HEK293T (cell line): ENCODE measurements around the gene CTXN3.

Experiments used
- BHLHE40 ChIP-seq: fragments of 450-650 bp; IDR thresholded peaks from 2 replicates; pipeline ENCODE4 v1.6.1; 2016; ENCODE audit warnings: mild to moderate bottlenecking, moderate library complexity, borderline replicate concordance
- ELF4 ChIP-seq: fragments of 450-650 bp; IDR thresholded peaks from 2 replicates; pipeline ENCODE4 v1.6.1; 2017; ENCODE audit warnings: antibody characterized with exemption
- FOXK2 ChIP-seq: fragments of 450-650 bp; IDR thresholded peaks from 2 replicates; pipeline ENCODE4 v1.6.1; 2016; ENCODE audit warnings: mild to moderate bottlenecking
- FOXM1 ChIP-seq: fragments of 450-650 bp; IDR thresholded peaks from 2 replicates; pipeline ENCODE4 v1.6.1; 2017; ENCODE audit warnings: mild to moderate bottlenecking, borderline replicate concordance
- HDGF ChIP-seq: fragments of 450-650 bp; IDR thresholded peaks from 2 replicates; pipeline ENCODE4 v1.6.1; 2017; ENCODE audit warnings: antibody characterized with exemption, borderline replicate concordance
- LEF1 ChIP-seq: fragments of 450-650 bp; IDR thresholded peaks from 2 replicates; pipeline ENCODE4 v1.6.1; 2017; ENCODE audit warnings: mild to moderate bottlenecking, borderline replicate concordance
- NFRKB ChIP-seq: fragments of 450-650 bp; IDR thresholded peaks from 2 replicates; pipeline ENCODE4 v1.6.1; 2016; ENCODE audit warnings: mild to moderate bottlenecking, moderate library complexity
- SP1 ChIP-seq: fragments of 450-650 bp; IDR thresholded peaks from 2 replicates; pipeline ENCODE4 v1.6.1; 2017
- SUZ12 ChIP-seq: fragments of 450-650 bp; IDR thresholded peaks from 2 replicates; pipeline ENCODE4 v1.6.1; 2016; ENCODE audit warnings: mild to moderate bottlenecking
- TARDBP ChIP-seq: fragments of 450-650 bp; IDR thresholded peaks from 2 replicates; pipeline ENCODE4 v1.6.1; 2016
- ZNF384 ChIP-seq: fragments of 450-650 bp; IDR thresholded peaks from 2 replicates; pipeline ENCODE4 v1.6.1; 2016

DNA sequence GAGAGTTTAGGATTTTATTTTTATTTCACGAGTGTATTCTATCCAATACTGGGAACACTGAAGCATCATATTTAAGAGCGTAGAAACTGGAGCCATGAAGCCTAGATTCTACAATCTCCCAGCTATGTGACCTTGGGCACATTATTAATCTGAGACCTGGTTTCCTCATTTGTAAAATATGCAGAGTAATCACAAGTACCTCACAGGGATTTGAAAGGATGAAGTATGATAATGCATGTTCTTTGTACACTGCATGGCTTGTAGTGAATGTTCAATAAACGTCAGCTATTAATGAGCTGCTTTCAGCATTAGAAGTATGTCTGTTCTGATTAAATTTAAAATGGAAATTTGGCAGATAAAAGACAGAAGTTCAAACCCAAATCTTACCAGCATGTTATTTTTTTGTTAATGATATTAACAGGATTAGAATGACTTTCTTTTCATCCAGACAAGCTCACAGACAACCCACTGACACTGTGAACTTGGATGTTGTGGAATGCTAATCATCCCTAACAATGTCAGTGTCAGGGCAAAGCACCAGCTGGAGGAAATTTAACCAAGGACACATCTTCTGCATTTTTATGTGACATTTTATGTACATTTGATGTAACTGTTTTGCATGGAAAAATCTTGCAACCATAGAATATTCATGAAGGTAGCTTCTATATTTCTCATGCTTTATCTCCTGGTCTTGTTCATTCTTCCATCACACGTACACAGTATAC, 27.1 kb upstream of the CTXN3 start:
- TF ChIP-seq BHLHE40 (no peak), TARDBP (no peak), ZNF384 (no peak), LEF1 (no peak), SUZ12 (no peak), NFRKB (no peak), SP1 (no peak), FOXK2 (no peak), HDGF (no peak), FOXM1 (no peak), ELF4 (no peak)
